K562 (cell line): Measurements from ENCODE around the gene CENPH. TPM values are rescaled to one million over a fixed set of nuclear protein-coding genes. Genes with fewer than 3 reads are reported as not detected.

Source experiments
- ATAC-seq: fragments of 200-7000 bp; cut with Tn5 transposase; 3 replicates; pipeline ENCODE4 v1.9.1; 2020; ENCODE audit warnings: moderate library complexity
- BruUV-seq: library from RNA; stranded (reverse); fragments of 400-500 nt; replicated peaks from 2 replicates; lab custom pipeline; 2021; lab: Mats Ljungman, UMichigan
- CTCF ChIA-PET: fragments of 300-600 bp; formaldehyde crosslinking; extraction: SDS; loops from one replicate; lab custom pipeline; 2021; ENCODE audit warnings: low intra/inter-chr PET ratio; lab: Yijun Ruan, JAX
- POLR2A ChIA-PET: fragments of 300-600, 350-650 bp; sonication (Branson Sonifier 250); formaldehyde crosslinking; extraction: SDS; loops from one replicate; lab custom pipeline; 2021; ENCODE audit warnings: antibody characterized with exemption, inconsistent platforms; lab: Yijun Ruan, JAX
- DNase-seq, 4 experiments: peaks; one replicate each; pipeline versions ENCODE4 v3.0.0 to v3.0.0-alpha.2; 2011 to 2018; ENCODE audit warnings: low spot score in 3 of 4, mixed read lengths in 3 of 4; ENCODE audit errors: extremely low read depth in 1 of 4
- FAIRE-seq: peaks from 2 replicates; lab custom pipeline; 2011; peaks lifted over from hg19 to GRCh38; lab: Jason Lieb, UNC
- H2AFZ ChIP-seq: 2 replicates; pipeline ENCODE4 v1.6.0; 2011; ENCODE audit warnings: low read depth, low read length, control low read depth, inconsistent platforms
- H3K27ac ChIP-seq: fragments of 200-600 bp; 3 replicates; pipeline ENCODE4 v1.8.0; 2011; ENCODE audit warnings: low read depth, mild to moderate bottlenecking, control low read depth, inconsistent platforms, low read length, moderate library complexity, mixed read lengths; ENCODE audit errors: extremely low read depth
- H3K27me3 ChIP-seq, 2 experiments: fragments of 300-600 bp in 1 of 2; 2 replicates in 1 of 2; 3 replicates in 1 of 2; pipeline versions ENCODE4 v1.6.0 to v1.8.0; 2011; ENCODE audit warnings: inconsistent platforms in 2 of 2, low read length in 2 of 2, mild to moderate bottlenecking in 1 of 2, mixed read lengths in 1 of 2, moderate library complexity in 1 of 2; ENCODE audit not compliant: control insufficient read depth in 2 of 2, insufficient read depth in 2 of 2
- H3K36me3 ChIP-seq: fragments of 300-600 bp; 3 replicates; pipeline ENCODE4 v1.8.0; 2011; ENCODE audit warnings: mild to moderate bottlenecking, low read length, inconsistent platforms; ENCODE audit not compliant: control insufficient read depth, insufficient read depth
- H3K4me1 ChIP-seq, 2 experiments: fragments of 200-600 bp in 1 of 2; replicated peaks in 1 of 2; 2 replicates in 1 of 2; 3 replicates in 1 of 2; pipeline versions ENCODE4 v1.5.1 to v1.8.0; 2011; ENCODE audit warnings: inconsistent platforms in 2 of 2, low read length in 2 of 2, mild to moderate bottlenecking in 1 of 2, mixed read lengths in 1 of 2, moderate library complexity in 1 of 2; ENCODE audit not compliant: control insufficient read depth in 2 of 2, insufficient read depth in 2 of 2
- H3K4me2 ChIP-seq: 2 replicates; pipeline ENCODE4 v1.6.1; 2011; ENCODE audit warnings: low read length, control low read depth, inconsistent platforms, mixed read lengths; ENCODE audit not compliant: insufficient read depth
- H3K4me3 ChIP-seq: fragments of 200-600 bp; sonication (generic), shearing (Covaris generic); 2 replicates; pipeline ENCODE4 v1.5.1; 2016; ENCODE audit warnings: control low read depth, inconsistent platforms
- H3K79me2 ChIP-seq: fragments of 200-600 bp; 3 replicates; pipeline ENCODE4 v1.8.0; 2011; ENCODE audit warnings: low read length, inconsistent platforms; ENCODE audit not compliant: control insufficient read depth, insufficient read depth
- H3K9ac ChIP-seq, 2 experiments: 2 replicates each; pipeline versions ENCODE4 v1.6.0 to v1.6.1; 2011; ENCODE audit warnings: low read depth in 2 of 2, low read length in 2 of 2, control low read depth in 1 of 2, inconsistent platforms in 1 of 2, mild to moderate bottlenecking in 1 of 2, mixed read lengths in 1 of 2; ENCODE audit not compliant: insufficient read depth in 1 of 2
- H3K9me1 ChIP-seq: one replicate; pipeline ENCODE4 v1.6.0; 2011; ENCODE audit warnings: inconsistent platforms, mild to moderate bottlenecking, low read length, moderate library complexity; ENCODE audit not compliant: control insufficient read depth, insufficient read depth
- H3K9me3 ChIP-seq: replicated peaks from 2 replicates; pipeline ENCODE4 v1.5.1; 2011; ENCODE audit warnings: low read depth, low read length, inconsistent platforms; ENCODE audit not compliant: control insufficient read depth, insufficient read depth
- H4K20me1 ChIP-seq: replicated peaks from 2 replicates; pipeline ENCODE4 v1.6.1; 2011; ENCODE audit warnings: low read length, inconsistent platforms, mixed read lengths; ENCODE audit not compliant: control insufficient read depth, insufficient read depth
- ARID1B ChIP-seq: fragments of 450-650 bp; IDR thresholded peaks from 2 replicates; pipeline ENCODE4 v1.6.1; 2016; ENCODE audit warnings: antibody characterized with exemption, mild to moderate bottlenecking, inconsistent platforms
- CBFA2T3 ChIP-seq: fragments of 450-650 bp; IDR thresholded peaks from 2 replicates; pipeline ENCODE4 v1.6.1; 2017
- CEBPG ChIP-seq, 3 experiments: fragments of 200-800 bp in 1 of 3; sonication (Bioruptor generic) in 1 of 3; sonication (generic) in 1 of 3; formaldehyde crosslinking in 1 of 3; IDR thresholded peaks in 2 of 3; conservative IDR thresholded peaks in 1 of 3; 2 replicates each; pipeline versions ENCODE4 v1.6.1 to v1.8.0; 2016 to 2022; ENCODE audit warnings: missing compliant biosample characterization in 2 of 3, missing genetic modification characterization in 2 of 3, mild to moderate bottlenecking in 1 of 3, missing genetic modification reagents in 1 of 3
- DPF2 ChIP-seq: fragments of 450-650 bp; IDR thresholded peaks from 2 replicates; pipeline ENCODE4 v1.6.1; 2016
- FOSL1 ChIP-seq: fragments of 200-800 bp; sonication (Bioruptor generic); conservative IDR thresholded peaks from 2 replicates; pipeline ENCODE4 v1.6.1; 2016; ENCODE audit warnings: missing genetic modification characterization, missing compliant biosample characterization
- GTF2E2 ChIP-seq: fragments of 200-800 bp; sonication (Bioruptor generic); IDR thresholded peaks from 2 replicates; pipeline ENCODE4 v1.6.1; 2016; ENCODE audit warnings: missing genetic modification characterization, missing compliant biosample characterization
- JUND ChIP-seq, 2 experiments: IDR thresholded peaks; 2 replicates in 1 of 2; 3 replicates in 1 of 2; pipeline ENCODE4 v1.6.1; 2011; ENCODE audit warnings: borderline replicate concordance in 2 of 2, low read depth in 2 of 2, low read length in 2 of 2, improper control_type of control experiment in 1 of 2, missing biosample characterization in 1 of 2, missing genetic modification characterization in 1 of 2, missing genetic modification reagents in 1 of 2
- KDM1A ChIP-seq, 2 experiments: fragments of 450-650 bp; IDR thresholded peaks; 2 replicates each; pipeline ENCODE4 v1.6.1; 2016; ENCODE audit warnings: mild to moderate bottlenecking in 2 of 2
- MYBL2 ChIP-seq, 2 experiments: fragments of 450-650 bp in 1 of 2; sonication (generic) in 1 of 2; formaldehyde crosslinking in 1 of 2; IDR thresholded peaks; 2 replicates each; pipeline versions ENCODE4 v1.6.1 to v1.8.1; 2017 to 2022; ENCODE audit warnings: borderline replicate concordance in 1 of 2, inconsistent platforms in 1 of 2, low read depth in 1 of 2, mild to moderate bottlenecking in 1 of 2, missing genetic modification reagents in 1 of 2, moderate library complexity in 1 of 2
- NFATC3 ChIP-seq: fragments of 450-650 bp; IDR thresholded peaks from 2 replicates; pipeline ENCODE4 v1.6.1; 2017; ENCODE audit warnings: mild to moderate bottlenecking
- PRPF4 ChIP-seq: fragments of 200-400 bp; formaldehyde crosslinking; IDR thresholded peaks from one replicate; pipeline ENCODE4 v1.6.1; 2017; ENCODE audit warnings: low read length, low read depth, mild to moderate bottlenecking; ENCODE audit not compliant: insufficient read depth, poor library complexity, severe bottlenecking
- RCOR1 ChIP-seq, 2 experiments: IDR thresholded peaks; 2 replicates each; pipeline ENCODE4 v1.6.1; 2012; ENCODE audit warnings: low read depth in 2 of 2, low read length in 2 of 2, borderline replicate concordance in 1 of 2, improper control_type of control experiment in 1 of 2
- SMARCE1 ChIP-seq: fragments of 450-650 bp; IDR thresholded peaks from 2 replicates; pipeline ENCODE4 v1.7.1; 2016; ENCODE audit warnings: mild to moderate bottlenecking
- ZNF232 ChIP-seq: sonication (generic); formaldehyde crosslinking; IDR thresholded peaks from 2 replicates; pipeline ENCODE4 v1.8.0; 2022; ENCODE audit warnings: mild to moderate bottlenecking, missing genetic modification reagents
- ZNF57 ChIP-seq: fragments of 450-650 bp; formaldehyde crosslinking; IDR thresholded peaks from 2 replicates; pipeline ENCODE4 v1.4.0; 2020; ENCODE audit warnings: mild to moderate bottlenecking, moderate library complexity
- whole genome bisulfite sequencing: fragments of 100-300 bp; shearing (Covaris generic); methylation state at CpG from one replicate; pipeline ENCODE4 v1.1.6; 2016; ENCODE audit warnings: low coverage, mixed read lengths; ENCODE audit not compliant: insufficient coverage; ENCODE audit errors: missing lambda C conversion rate; 5-methylcytosine and 5-hydroxymethylcytosine counted together
- in situ Hi-C: fragments of 300-500 bp; cut with MboI; formaldehyde crosslinking; loops from 4 replicates; pipeline ENCODE4 v1.15.0; 2018; ENCODE audit warnings: inconsistent platforms, mixed read lengths
- intact Hi-C: fragments of 100-400 bp; cut with micrococcal nuclease; formaldehyde crosslinking; loops from 2 replicates; pipeline ENCODE4 v1.14.2; 2022
- polyA plus RNA-seq, 8 experiments: library from polyadenylated mRNA; depleted of rRNA in 4 of 8; stranded (reverse) in 5 of 8; unstranded in 3 of 8; fragments of >200 nt; fragmentation: Nextera tagmentation in 2 of 8; fragmentation: Illumina TruSeq in 1 of 8; extraction: Ambion mirVana in 2 of 8; extraction: Trizol in 1 of 8; gene quantifications; 2 replicates each; pipeline versions ENCODE4 v1.2.1 to v1.2.3, GENCODE V29; 2011 to 2014; ENCODE audit warnings: inconsistent platforms in 1 of 8, missing spikeins in 1 of 8
- total RNA-seq, 7 experiments: library from RNA; depleted of rRNA in 6 of 7; stranded (reverse); fragments of >200 nt in 6 of 7; fragmentation: Illumina TruSeq in 2 of 7; extraction: Trizol in 2 of 7; gene quantifications; 2 replicates each; pipeline versions ENCODE4 v1.2.1 to v1.2.3, GENCODE V29; 2011 to 2021; ENCODE audit warnings: low replicate concordance in 1 of 7
- TF ChIP-seq, protein P1 (sequence below), 2 experiments: fragments of 150-350 bp in 1 of 2; IDR thresholded peaks; 2 replicates each; pipeline ENCODE4 v1.6.1; 2012 to 2016; ENCODE audit warnings: low read depth in 2 of 2, low read length in 2 of 2, mild to moderate bottlenecking in 1 of 2, moderate library complexity in 1 of 2

Gene CENPH
- total and polyA plus RNA-seq, 9 of the 15 experiments (the other 6 are each of a cell fraction or from before 2014, with no cell fraction given) = 10.5 to 124 (median 74.9) TPM

DNA sequence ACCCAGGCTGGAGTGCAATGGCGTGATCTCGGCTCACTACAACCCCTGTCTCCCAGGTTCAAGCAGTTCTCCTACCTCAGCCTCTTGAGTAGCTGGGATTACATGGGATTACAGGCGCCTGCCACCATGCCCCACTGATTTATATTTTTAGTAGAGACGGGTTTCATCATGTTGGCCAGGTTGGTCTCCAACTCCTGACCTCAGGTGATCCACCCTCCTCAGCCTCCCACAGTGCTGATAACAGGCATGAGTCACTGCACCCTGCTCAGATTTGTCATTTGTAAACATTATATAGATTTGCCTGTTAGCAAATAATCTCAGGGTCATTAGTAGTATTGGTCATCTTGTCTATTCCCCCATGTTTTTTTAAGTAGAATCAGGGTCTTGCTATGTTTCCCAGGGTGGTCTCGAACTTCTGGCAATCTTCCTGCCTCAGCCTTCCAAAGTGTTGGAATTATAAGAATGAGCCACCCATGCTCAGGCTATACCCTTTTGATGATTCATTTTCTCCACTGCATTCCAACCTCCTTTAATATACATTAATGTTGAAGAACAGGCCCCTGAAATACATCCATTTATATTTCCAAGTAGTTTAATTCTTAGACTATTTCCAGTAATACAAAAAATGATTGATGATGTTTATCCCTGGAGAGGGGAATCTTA lies 17.3 kb downstream of the CENPH start:
- POLR2A ChIA-PET = no interaction called here
- no TSS peak for BruUV-seq
- H3K9me3 ChIP-seq = no peaks in the 10 kb centered on the region
- no peaks in the 10 kb centered on the region; a peak in 1 of 5 replicates for H3K4me1 ChIP-seq
- intact Hi-C loops (no loop called here), in situ Hi-C loops (no loop called here)
- H3K79me2 ChIP-seq = no peaks in the 10 kb centered on the region
- WGBS = 73% methylated on average over 5 of the region's 5 CpGs
- H2AFZ ChIP-seq = no peak overlapping the region
- no peaks in the 10 kb centered on the region for H3K9me1 ChIP-seq
- peaks cover 61% of the 10 kb centered on the region for H3K36me3 ChIP-seq
- H3K9ac ChIP-seq = no peak overlapping the region
- H3K27me3 ChIP-seq = no peaks in the 10 kb centered on the region
- no peaks in the 10 kb centered on the region for H4K20me1 ChIP-seq
- H3K4me2 ChIP-seq = no peak overlapping the region
- H3K4me3 ChIP-seq = no peak overlapping the region
- CTCF ChIA-PET = no interaction called here
- no peak for DNase-seq
- FAIRE-seq = no peak
- no peak for ATAC-seq
- H3K27ac ChIP-seq = no peak overlapping the region
- TF ChIP-seq SMARCE1 (peak; percentile 21; the same call in 1 of the 2 replicates), ZNF232 (CRISPR knock-in tag) (no peak), RCOR1 (IDR thresholded peaks at IDR 0.05; ENCODE audit: borderline replicate concordance in 1 of 2, low read depth in 2 of 2, low read length in 2 of 2) (peak in 1 of 2 experiments; percentile 74; a peak in 1 of 4 replicates), CEBPG (CRISPR knock-in tag; IDR thresholded peaks at IDR 0.05) (no peak), CEBPG (tag; conservative IDR thresholded peaks at IDR 0.05 in 1 of 2, IDR thresholded peaks at IDR 0.05 in 1 of 2) (peak in 1 of 2 experiments; percentile 48; a peak in 1 of 4 replicates), JUND (IDR thresholded peaks at IDR 0.05; ENCODE audit: borderline replicate concordance, low read depth, low read length) (peak; percentile 72), JUND (tag; IDR thresholded peaks at IDR 0.05; ENCODE audit: borderline replicate concordance, low read depth, low read length) (no peak; the same call in 2 of the 3 replicates), FOSL1 (tag) (peak; percentile 86), CBFA2T3 (peak; percentile 23; the same call in 1 of the 2 replicates), GTF2E2 (tag) (no peak), DPF2 (0 out of 2 replicates have a peak, but pooled peaks have one; percentile 30), PRPF4 (no peak), MYBL2 (IDR thresholded peaks at IDR 0.05; ENCODE audit: low read depth) (no peak), MYBL2 (CRISPR knock-in tag; IDR thresholded peaks at IDR 0.05; ENCODE audit: borderline replicate concordance) (no peak), ZNF57 (no peak), KDM1A (IDR thresholded peaks at IDR 0.05) (peak; percentile 83 to 87), ARID1B (peak; percentile 35; the same call in 1 of the 2 replicates), NFATC3 (no peak)
- TF ChIP-seq, protein P1, sequence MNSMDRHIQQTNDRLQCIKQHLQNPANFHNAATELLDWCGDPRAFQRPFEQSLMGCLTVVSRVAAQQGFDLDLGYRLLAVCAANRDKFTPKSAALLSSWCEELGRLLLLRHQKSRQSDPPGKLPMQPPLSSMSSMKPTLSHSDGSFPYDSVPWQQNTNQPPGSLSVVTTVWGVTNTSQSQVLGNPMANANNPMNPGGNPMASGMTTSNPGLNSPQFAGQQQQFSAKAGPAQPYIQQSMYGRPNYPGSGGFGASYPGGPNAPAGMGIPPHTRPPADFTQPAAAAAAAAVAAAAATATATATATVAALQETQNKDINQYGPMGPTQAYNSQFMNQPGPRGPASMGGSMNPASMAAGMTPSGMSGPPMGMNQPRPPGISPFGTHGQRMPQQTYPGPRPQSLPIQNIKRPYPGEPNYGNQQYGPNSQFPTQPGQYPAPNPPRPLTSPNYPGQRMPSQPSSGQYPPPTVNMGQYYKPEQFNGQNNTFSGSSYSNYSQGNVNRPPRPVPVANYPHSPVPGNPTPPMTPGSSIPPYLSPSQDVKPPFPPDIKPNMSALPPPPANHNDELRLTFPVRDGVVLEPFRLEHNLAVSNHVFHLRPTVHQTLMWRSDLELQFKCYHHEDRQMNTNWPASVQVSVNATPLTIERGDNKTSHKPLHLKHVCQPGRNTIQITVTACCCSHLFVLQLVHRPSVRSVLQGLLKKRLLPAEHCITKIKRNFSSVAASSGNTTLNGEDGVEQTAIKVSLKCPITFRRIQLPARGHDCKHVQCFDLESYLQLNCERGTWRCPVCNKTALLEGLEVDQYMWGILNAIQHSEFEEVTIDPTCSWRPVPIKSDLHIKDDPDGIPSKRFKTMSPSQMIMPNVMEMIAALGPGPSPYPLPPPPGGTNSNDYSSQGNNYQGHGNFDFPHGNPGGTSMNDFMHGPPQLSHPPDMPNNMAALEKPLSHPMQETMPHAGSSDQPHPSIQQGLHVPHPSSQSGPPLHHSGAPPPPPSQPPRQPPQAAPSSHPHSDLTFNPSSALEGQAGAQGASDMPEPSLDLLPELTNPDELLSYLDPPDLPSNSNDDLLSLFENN (IDR thresholded peaks at IDR 0.05; ENCODE audit: low read depth in 2 of 2, low read length in 2 of 2) = no peak
